ENCODE measurements around the gene KANSL1. TPM values are rescaled to one million over a fixed set of nuclear protein-coding genes. Genes with fewer than 3 reads are reported as not detected.
A peak's percentile ranks its signal among the peaks of the same experiment; 100 is the strongest.

Gene KANSL1
- total and polyA plus RNA-seq, 10 of the 15 experiments (the other 5 are each of a cell fraction or from before 2014, with no cell fraction given), result 4.7 to 60.6 (median 28.0) TPM

DNA sequence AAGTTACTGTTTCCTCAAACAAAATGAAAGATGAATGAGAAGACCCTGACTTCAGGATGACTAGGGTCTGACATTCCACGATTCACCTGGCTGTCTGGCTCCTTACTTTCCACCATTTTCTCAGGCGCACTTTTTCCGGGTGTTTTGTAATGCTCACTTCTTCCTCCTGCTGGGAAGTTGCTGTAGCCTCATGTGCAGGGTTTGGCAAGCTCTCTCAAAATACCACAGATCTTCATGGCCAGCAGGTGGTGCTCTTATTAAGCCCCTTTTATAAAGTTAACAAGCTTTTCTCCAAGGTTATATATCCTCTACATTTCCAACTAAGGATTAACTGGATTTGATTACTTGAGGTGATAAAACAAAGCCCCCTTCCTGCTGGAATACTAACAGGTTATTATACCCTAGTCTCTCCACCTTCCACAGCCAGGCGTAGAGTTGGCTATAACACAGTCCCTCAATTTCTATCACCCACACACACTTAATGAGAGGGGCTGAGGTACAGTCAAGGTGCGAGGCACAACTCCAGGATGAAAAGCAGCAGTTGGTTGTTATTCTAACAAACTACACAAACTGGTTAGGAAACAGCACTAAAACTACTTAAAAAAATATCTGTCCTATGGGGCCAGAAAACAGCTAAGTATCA is 148.8 kb downstream of the KANSL1 start:
- SMC1A ChIA-PET (ENCODE audit: uncharacterized antibody, unreplicated experiment), result interaction anchor here (0.6 to 4.5 kb wide), 25 partner anchors 10 to 242 kb away, joined by 3 to 88 read pairs (median 5); partner anchors contain the start of gene KANSL1
- no peak overlapping the region for H3K27ac ChIP-seq (ENCODE audit: control insufficient read depth, insufficient read depth)
- intact Hi-C loops (cut with micrococcal nuclease; ENCODE audit: unreplicated experiment), result loop anchor here (1.0 to 5.0 kb wide), 3 partner anchors 37 to 169 kb away; no protein-coding TSS in a partner anchor
- H3K4me1 ChIP-seq (ENCODE audit: control insufficient read depth, insufficient read depth, low read length), result no peaks in the 10 kb centered on the region
- no peak overlapping the region for H3K4me2 ChIP-seq (ENCODE audit: control insufficient read depth, insufficient read depth)
- FAIRE-seq (no peak), DNase-seq (ENCODE audit: low read depth, low spot score) (no peak), ATAC-seq (peak; percentile 76)
- POLR2A ChIA-PET, result interaction anchor here (0.7 to 1.1 kb wide), 3 partner anchors 8 to 167 kb away, joined by 4 to 6 read pairs (median 6); no protein-coding TSS in a partner anchor
- 46% methylated on average over 5 of the region's 5 CpGs for WGBS (ENCODE audit: insufficient coverage, insufficient replicate concordance, low lambda C conversion rate, missing lambda C conversion rate)
- no TSS peak for BruUV-seq (replicated peaks)
- H4K20me1 ChIP-seq (ENCODE audit: control insufficient read depth, insufficient read depth), result no peaks in the 10 kb centered on the region
- in situ Hi-C loops (cut with MboI), result loop anchor here (5.0 kb wide), 1 partner anchor 143 kb away; no protein-coding TSS in a partner anchor
- H3K4me3 ChIP-seq, result no peak overlapping the region
- H3K79me2 ChIP-seq (ENCODE audit: control insufficient read depth, insufficient read depth, low read length), result no peaks in the 10 kb centered on the region
- H2AFZ ChIP-seq (ENCODE audit: control insufficient read depth, low read depth, low read length), result no peak overlapping the region
- TF ChIP-seq CBFB (IDR thresholded peaks at IDR 0.05; ENCODE audit: low read depth) (0 out of 2 replicates have a peak, but pooled peaks have one; percentile 21), FOXM1 (IDR thresholded peaks at IDR 0.05; ENCODE audit: low read depth, low read length) (no peak), EED (IDR thresholded peaks at IDR 0.05; ENCODE audit: low read depth) (0 out of 2 replicates have a peak, but pooled peaks have one; percentile 22), RUNX3 (IDR thresholded peaks at IDR 0.05; ENCODE audit: low read length) (peak; percentile 69), BACH1 (IDR thresholded peaks at IDR 0.05; ENCODE audit: borderline replicate concordance) (no peak), YY1 (IDR thresholded peaks at IDR 0.05; ENCODE audit: low read depth, low read length) (peak; percentile 35; the same call in 1 of the 2 replicates), SMC3 (IDR thresholded peaks at IDR 0.05; ENCODE audit: borderline replicate concordance, low read length) (peak; percentile 86; the same call in 1 of the 2 replicates), RAD21 (IDR thresholded peaks at IDR 0.05; ENCODE audit: insufficient read depth, low read depth, low read length) (peak; percentile 75), KAT2A (conservative IDR thresholded peaks at IDR 0.05; ENCODE audit: control insufficient read depth, low read depth, low read length) (no peak)
- TF ChIP-seq, protein P1, sequence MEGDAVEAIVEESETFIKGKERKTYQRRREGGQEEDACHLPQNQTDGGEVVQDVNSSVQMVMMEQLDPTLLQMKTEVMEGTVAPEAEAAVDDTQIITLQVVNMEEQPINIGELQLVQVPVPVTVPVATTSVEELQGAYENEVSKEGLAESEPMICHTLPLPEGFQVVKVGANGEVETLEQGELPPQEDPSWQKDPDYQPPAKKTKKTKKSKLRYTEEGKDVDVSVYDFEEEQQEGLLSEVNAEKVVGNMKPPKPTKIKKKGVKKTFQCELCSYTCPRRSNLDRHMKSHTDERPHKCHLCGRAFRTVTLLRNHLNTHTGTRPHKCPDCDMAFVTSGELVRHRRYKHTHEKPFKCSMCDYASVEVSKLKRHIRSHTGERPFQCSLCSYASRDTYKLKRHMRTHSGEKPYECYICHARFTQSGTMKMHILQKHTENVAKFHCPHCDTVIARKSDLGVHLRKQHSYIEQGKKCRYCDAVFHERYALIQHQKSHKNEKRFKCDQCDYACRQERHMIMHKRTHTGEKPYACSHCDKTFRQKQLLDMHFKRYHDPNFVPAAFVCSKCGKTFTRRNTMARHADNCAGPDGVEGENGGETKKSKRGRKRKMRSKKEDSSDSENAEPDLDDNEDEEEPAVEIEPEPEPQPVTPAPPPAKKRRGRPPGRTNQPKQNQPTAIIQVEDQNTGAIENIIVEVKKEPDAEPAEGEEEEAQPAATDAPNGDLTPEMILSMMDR (IDR thresholded peaks at IDR 0.05 in 2 of 3, conservative IDR thresholded peaks at IDR 0.05 in 1 of 3; ENCODE audit: control insufficient read depth in 2 of 3, extremely low read depth in 1 of 3, insufficient read depth in 1 of 3, low read depth in 3 of 3, low read length in 3 of 3), result peak; percentile 67 to 80 (median 76)
- H3K9me3 ChIP-seq (replicated peaks; ENCODE audit: control insufficient read depth, insufficient read depth, low read length), result no peaks in the 10 kb centered on the region
- no peak overlapping the region for H3K9ac ChIP-seq (ENCODE audit: control insufficient read depth, insufficient read depth, low read length)
- no peaks in the 10 kb centered on the region for H3K27me3 ChIP-seq (replicated peaks in 1 of 2; ENCODE audit: control insufficient read depth in 2 of 2, insufficient read depth in 2 of 2, low read length in 1 of 2)
- RAD21 ChIA-PET (ENCODE audit: unreplicated experiment), result interaction anchor here (0.7 to 2.3 kb wide), 17 partner anchors 8 to 171 kb away, joined by 3 to 61 read pairs (median 4); partner anchors contain the start of gene KANSL1
- CTCF ChIA-PET, result interaction anchor here (0.7 to 5.8 kb wide), 48 partner anchors 9 to 244 kb away, joined by 3 to 120 read pairs (median 5); partner anchors contain the start of gene KANSL1
- H3K36me3 ChIP-seq (ENCODE audit: control insufficient read depth in 2 of 2, insufficient read depth in 2 of 2, low read length in 1 of 2), result peaks cover 7 to 38% of the 10 kb centered on the region in 2 experiments
